22Rv1 (cell line): ENCODE results near the gene IFNLR1.

ENCODE experiments used
- ZFX ChIP-seq: fragments of 450-650 bp; IDR thresholded peaks from 2 replicates; pipeline ENCODE4 v1.6.1; 2017; ENCODE audit warnings: antibody characterized with exemption, borderline replicate concordance
- TF ChIP-seq, protein P1 (sequence below): fragments of 450-650 bp; IDR thresholded peaks from 2 replicates; pipeline ENCODE4 v1.5.1; 2017; ENCODE audit warnings: mild to moderate bottlenecking

GRCh38 chr1:24173638-24174575, 13.2 kb downstream of the IFNLR1 start:
- TF ChIP-seq, protein P1, sequence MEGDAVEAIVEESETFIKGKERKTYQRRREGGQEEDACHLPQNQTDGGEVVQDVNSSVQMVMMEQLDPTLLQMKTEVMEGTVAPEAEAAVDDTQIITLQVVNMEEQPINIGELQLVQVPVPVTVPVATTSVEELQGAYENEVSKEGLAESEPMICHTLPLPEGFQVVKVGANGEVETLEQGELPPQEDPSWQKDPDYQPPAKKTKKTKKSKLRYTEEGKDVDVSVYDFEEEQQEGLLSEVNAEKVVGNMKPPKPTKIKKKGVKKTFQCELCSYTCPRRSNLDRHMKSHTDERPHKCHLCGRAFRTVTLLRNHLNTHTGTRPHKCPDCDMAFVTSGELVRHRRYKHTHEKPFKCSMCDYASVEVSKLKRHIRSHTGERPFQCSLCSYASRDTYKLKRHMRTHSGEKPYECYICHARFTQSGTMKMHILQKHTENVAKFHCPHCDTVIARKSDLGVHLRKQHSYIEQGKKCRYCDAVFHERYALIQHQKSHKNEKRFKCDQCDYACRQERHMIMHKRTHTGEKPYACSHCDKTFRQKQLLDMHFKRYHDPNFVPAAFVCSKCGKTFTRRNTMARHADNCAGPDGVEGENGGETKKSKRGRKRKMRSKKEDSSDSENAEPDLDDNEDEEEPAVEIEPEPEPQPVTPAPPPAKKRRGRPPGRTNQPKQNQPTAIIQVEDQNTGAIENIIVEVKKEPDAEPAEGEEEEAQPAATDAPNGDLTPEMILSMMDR, result no peak
- no peak for TF ChIP-seq ZFX
